Activated CD8-positive, alpha-beta memory T cell treated with anti-CD3 and anti-CD28 coated beads for 36 hours (primary cell): ENCODE measurements around the gene WFIKKN2. TPM values are rescaled to one million over a fixed set of nuclear protein-coding genes. Genes with fewer than 3 reads are reported as not detected.
"Not testable (repeated sequence)": the region's sequence is repeated elsewhere in the genome, so short reads cannot be mapped to it uniquely, and the experiment has no call there.

Experiments
- CTCF ChIA-PET: fragments of 350-600 bp; sonication (Branson Sonifier 250); formaldehyde crosslinking; loops from one replicate; lab custom pipeline; 2021; ENCODE audit warnings: antibody characterized with exemption; lab: Charles Lee
- POLR2A ChIA-PET: fragments of 350-600 bp; sonication (Branson Sonifier 250); formaldehyde crosslinking; loops from one replicate; lab custom pipeline; 2021; ENCODE audit warnings: antibody characterized with exemption; lab: Charles Lee
- total RNA-seq, 2 experiments: library from RNA; stranded (reverse); gene quantifications; one replicate each; pipeline ENCODE4 v1.2.3, GENCODE V29; 2021

Gene WFIKKN2
- total RNA-seq, 2 experiments from 2014 or later: not detected

- POLR2A ChIA-PET: no interaction called here
- CTCF ChIA-PET: interaction anchor here (1.1 to 7.9 kb wide), 3 partner anchors 8 to 61 kb away, joined by 3 to 49 read pairs (median 4); no protein-coding TSS in a partner anchor
These were observed 8.8 kb downstream of the WFIKKN2 start for GRCh38 chr17:50844117-50844700.

GRCh38 chr17:50845240-50846147 is 10.1 kb downstream of the WFIKKN2 start:
- CTCF ChIA-PET: interaction anchor here (1.3 to 7.9 kb wide), 3 partner anchors 36 to 62 kb away, joined by 3 to 49 read pairs (median 3); no protein-coding TSS in a partner anchor

GRCh38 chr17:50847566-50847965 is 12.2 kb downstream of the WFIKKN2 start:
- POLR2A ChIA-PET: interaction anchor here (0.7 kb wide), 1 partner anchor 83 kb away, joined by 12 read pairs; no protein-coding TSS in a partner anchor
- CTCF ChIA-PET: interaction anchor here (1.6 kb wide), 1 partner anchor 64 kb away, joined by 7 read pairs; no protein-coding TSS in a partner anchor

More at GRCh38 chr17:50845240-50846147, 10.1 kb downstream of the WFIKKN2 start:
- POLR2A ChIA-PET: no interaction called here

GRCh38 chr17:50848039-50848438 is 12.7 kb downstream of the WFIKKN2 start:
- ChIA-PET CTCF (interaction anchor here (0.7 to 1.6 kb wide), 2 partner anchors 65 to 101 kb away, joined by 4 to 7 read pairs; no protein-coding TSS in a partner anchor), POLR2A (no interaction called here)

- POLR2A ChIA-PET: no interaction called here
- CTCF ChIA-PET: interaction anchor here (0.7 to 1.1 kb wide), 4 partner anchors 17 to 107 kb away, joined by 3 to 4 read pairs (median 3); partner anchors contain the start of gene TOB1
These were observed 13.3 kb downstream of the WFIKKN2 start for GRCh38 chr17:50848711-50849110.

- ChIA-PET POLR2A (no interaction called here), CTCF (interaction anchor here (0.7 to 3.1 kb wide), 8 partner anchors 11 to 122 kb away, joined by 3 to 28 read pairs (median 6); no protein-coding TSS in a partner anchor)
These were observed 15.3 kb downstream of the WFIKKN2 start for GRCh38 chr17:50850640-50851039.

- ChIA-PET CTCF (interaction anchor here (0.5 to 3.5 kb wide), 17 partner anchors 9 to 368 kb away, joined by 3 to 35 read pairs (median 7); partner anchors contain the start of gene TOB1), POLR2A (interaction anchor here (0.6 to 3.1 kb wide), 3 partner anchors 13 to 120 kb away, joined by 4 to 15 read pairs (median 4); partner anchors contain the start of gene TOB1)
These were observed 17.7 kb downstream of the WFIKKN2 start for GRCh38 chr17:50853015-50853615.

GRCh38 chr17:50853781-50854180 is 18.4 kb downstream of the WFIKKN2 start:
- CTCF ChIA-PET: interaction anchor here (2.3 to 3.5 kb wide), 5 partner anchors 9 to 103 kb away, joined by 6 to 35 read pairs (median 24); no protein-coding TSS in a partner anchor
- POLR2A ChIA-PET: interaction anchor here (3.1 kb wide), 1 partner anchor 12 kb away, joined by 15 read pairs; the partner anchor contains the start of gene TOB1

- POLR2A ChIA-PET: no interaction called here
- CTCF ChIA-PET: interaction anchor here (0.6 to 1.1 kb wide), 3 partner anchors 89 to 309 kb away, joined by 3 to 5 read pairs (median 4); no protein-coding TSS in a partner anchor
These were observed 20.4 kb downstream of the WFIKKN2 start for GRCh38 chr17:50855708-50856330.

GRCh38 chr17:50856431-50856830 is 21.0 kb downstream of the WFIKKN2 start:
- CTCF ChIA-PET: interaction anchor here (1.1 kb wide), 2 partner anchors 88 to 92 kb away, joined by 4 to 5 read pairs; no protein-coding TSS in a partner anchor

GRCh38 chr17:50858486-50859225 is 23.3 kb downstream of the WFIKKN2 start:
- CTCF ChIA-PET: no interaction called here
- POLR2A ChIA-PET: no interaction called here

More at GRCh38 chr17:50856431-50856830, 21.0 kb downstream of the WFIKKN2 start:
- POLR2A ChIA-PET: no interaction called here

- POLR2A ChIA-PET: not testable (repeated sequence)
- CTCF ChIA-PET: interaction anchor here (1.5 kb wide), 1 partner anchor 92 kb away, joined by 3 read pairs; no protein-coding TSS in a partner anchor
These were observed 24.3 kb downstream of the WFIKKN2 start for GRCh38 chr17:50859727-50860126.

- ChIA-PET CTCF (interaction anchor here (1.0 to 5.0 kb wide), 5 partner anchors 9 to 90 kb away, joined by 3 to 28 read pairs (median 3); no protein-coding TSS in a partner anchor), POLR2A (no interaction called here)
These were observed 25.9 kb downstream of the WFIKKN2 start for GRCh38 chr17:50861334-50861676.

GRCh38 chr17:50861822-50862528 is 26.6 kb downstream of the WFIKKN2 start:
- CTCF ChIA-PET: interaction anchor here (0.6 to 5.0 kb wide), 2 partner anchors 10 to 30 kb away, joined by 3 to 28 read pairs; no protein-coding TSS in a partner anchor
- POLR2A ChIA-PET: interaction anchor here (1.2 kb wide), 1 partner anchor 43 kb away, joined by 3 read pairs; no protein-coding TSS in a partner anchor

GRCh38 chr17:50863221-50863843 is 27.9 kb downstream of the WFIKKN2 start:
- ChIA-PET CTCF (interaction anchor here (0.7 to 5.0 kb wide), 4 partner anchors 11 to 87 kb away, joined by 3 to 28 read pairs (median 4); no protein-coding TSS in a partner anchor), POLR2A (interaction anchor here (0.6 to 1.2 kb wide), 3 partner anchors 9 to 311 kb away, joined by 3 to 9 read pairs (median 5); no protein-coding TSS in a partner anchor)

GRCh38 chr17:50863931-50864330 is 28.5 kb downstream of the WFIKKN2 start:
- CTCF ChIA-PET: interaction anchor here (0.7 to 5.0 kb wide), 4 partner anchors 12 to 86 kb away, joined by 3 to 28 read pairs (median 4); no protein-coding TSS in a partner anchor

More at GRCh38 chr17:50863931-50864330, 28.5 kb downstream of the WFIKKN2 start:
- POLR2A ChIA-PET: interaction anchor here (0.6 kb wide), 2 partner anchors 8 to 310 kb away, joined by 5 to 9 read pairs; no protein-coding TSS in a partner anchor
